ENCODE results near the gene GPR34.
A peak's percentile ranks its signal among the peaks of the same experiment; 100 is the strongest.

GPR34 gene

DNA sequence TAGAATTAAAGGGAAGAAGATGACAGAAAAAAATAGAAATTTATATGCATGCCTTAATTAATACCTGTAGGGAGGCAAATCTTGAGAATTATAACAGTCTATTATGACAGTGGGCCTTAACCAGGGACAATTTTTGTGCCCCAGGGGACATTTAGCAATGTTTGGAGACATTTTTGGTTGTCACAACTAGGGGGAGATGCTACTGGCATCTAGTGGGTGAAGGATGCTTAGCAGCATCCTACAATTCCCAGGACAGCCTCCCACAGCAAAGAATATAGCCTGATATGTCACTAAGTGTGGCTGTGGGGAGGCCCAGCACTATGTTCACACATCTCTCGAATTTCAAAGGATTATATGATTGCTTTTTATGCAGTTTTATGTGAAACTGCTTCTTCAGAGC lies 45.8 kb downstream of the GPR34 start:
- peak; percentile 66 for DNase-seq (ENCODE audit: low spot score)

DNA sequence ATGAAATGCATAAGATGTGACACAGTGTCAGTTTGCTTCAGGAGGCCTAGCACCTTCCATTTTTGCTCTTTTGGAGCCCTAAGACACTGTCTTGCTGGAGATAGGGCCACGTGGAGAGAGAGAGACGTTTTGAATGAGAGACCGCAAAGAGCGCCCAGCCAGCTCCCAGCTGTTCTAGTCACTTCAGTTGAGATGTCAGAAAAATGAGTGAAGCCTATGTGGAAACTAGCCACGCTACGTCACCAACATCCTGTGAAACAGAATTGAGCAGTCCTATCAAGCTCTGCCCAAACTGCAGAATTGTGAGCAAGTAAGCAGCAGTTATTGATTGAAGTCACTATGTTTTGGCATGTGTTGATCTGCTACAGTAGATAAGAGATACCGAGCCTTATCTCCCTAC lies 48.3 kb downstream of the GPR34 start:
- DNase-seq (ENCODE audit: low spot score), result no peak

DNA sequence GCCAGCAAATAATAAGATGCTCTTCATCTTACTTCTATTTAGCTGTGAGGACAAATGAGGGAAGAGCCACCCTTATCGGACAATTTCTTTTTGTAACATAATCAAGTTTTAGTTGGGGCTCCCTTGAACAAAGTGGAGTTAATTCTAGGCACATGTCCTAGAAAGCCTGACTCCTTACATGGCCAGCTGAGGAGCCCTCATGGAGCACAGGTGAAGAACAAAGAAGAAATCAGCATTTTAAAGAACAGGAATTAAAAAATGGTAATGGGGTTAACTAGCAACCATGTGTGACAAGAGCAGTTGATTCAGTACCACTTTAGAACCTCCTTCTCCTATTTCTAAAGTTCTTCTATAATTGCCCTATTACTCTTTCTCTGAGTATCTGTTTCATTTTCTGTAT lies 51.1 kb downstream of the GPR34 start:
- DNase-seq (ENCODE audit: low spot score), result no peak

All from NAMALWA (cell line).